ENCODE measurements around the gene CD27.

GRCh38 chr12:6494258-6494743, 49.5 kb downstream of the CD27 start:
- TF ChIP-seq CTCF (IDR thresholded peaks at IDR 0.05) (no peak), POLR2A (IDR thresholded peaks at IDR 0.05) (no peak)
